Naive B cell (primary cell): ENCODE data around the gene ARL2BP. TPM values are rescaled to one million over a fixed set of nuclear protein-coding genes. Genes with fewer than 3 reads are reported as not detected.
"Not testable (repeated sequence)": the region's sequence is repeated elsewhere in the genome, so short reads cannot be mapped to it uniquely, and the experiment has no call there.

ENCODE experiments used
- ATAC-seq, 2 donors: fragments of 150-1000 bp; cut with Tn5 transposase; 2 replicates each; pipeline ENCODE4 v1.10.0; 2021; ENCODE audit warnings: low read depth in 2 of 2, mild to moderate bottlenecking in 2 of 2, moderate library complexity in 2 of 2
- DNase-seq: peaks from one replicate; pipeline ENCODE4 v3.0.0; 2022
- H3K27ac Mint-ChIP-seq, 6 donors: one replicate each; pipeline ENCODE4 v1.8.0; 2020 to 2022; ENCODE audit warnings: mild to moderate bottlenecking in 6 of 6, mixed read lengths in 6 of 6, moderate library complexity in 5 of 6, inconsistent platforms in 2 of 6
- H3K27me3 Mint-ChIP-seq, 3 donors: one replicate each; pipeline ENCODE4 v1.8.0; 2021 to 2022; ENCODE audit warnings: mixed read lengths in 3 of 3, mild to moderate bottlenecking in 1 of 3
- H3K36me3 Mint-ChIP-seq, 2 donors: one replicate each; pipeline ENCODE4 v1.8.0; 2020 to 2022; ENCODE audit warnings: mixed read lengths in 2 of 2, inconsistent platforms in 1 of 2, mild to moderate bottlenecking in 1 of 2
- H3K4me1 Mint-ChIP-seq, 3 donors: one replicate each; pipeline ENCODE4 v1.8.0; 2020 to 2022; ENCODE audit warnings: mixed read lengths in 3 of 3, inconsistent platforms in 1 of 3, mild to moderate bottlenecking in 1 of 3, moderate library complexity in 1 of 3
- H3K4me3 Mint-ChIP-seq, 8 donors: one replicate each; pipeline ENCODE4 v1.8.0; 2020 to 2022; ENCODE audit warnings: mild to moderate bottlenecking in 8 of 8, mixed read lengths in 8 of 8, moderate library complexity in 8 of 8, inconsistent platforms in 2 of 8
- H3K9me3 Mint-ChIP-seq, 7 donors: one replicate each; pipeline ENCODE4 v1.8.0; 2020 to 2022; ENCODE audit warnings: mixed read lengths in 7 of 7, mild to moderate bottlenecking in 5 of 7, inconsistent platforms in 2 of 7, moderate library complexity in 1 of 7
- polyA plus RNA-seq, 6 donors: library from polyadenylated mRNA; unstranded; fragments of 300-500 nt; fragmentation: Illumina TruSeq; gene quantifications; one replicate each; pipeline ENCODE4 v1.2.3, GENCODE V29; 2021; ENCODE audit warnings: low read depth in 6 of 6

ARL2BP gene
- 100 to 1,000 TPM; 108 to 236 (median 132) TPM for polyA plus RNA-seq

GRCh38 chr16:57244767-57245471 is at the start of gene ARL2BP:
Gene ARL2BP (plus strand): TSS chr16:57245259. CDS start chr16:57245368, 109 bp downstream.
- Mint-ChIP-seq H3K4me3 (peak within 1 kb of the TSS; percentile 85 to 96 (median 92)), H3K9me3 (peaks cover 0 to 4% (median 0%) of the 10 kb centered on the region in 7 donors), H3K4me1 (peaks cover 29 to 37% (median 36%) of the 10 kb centered on the region in 3 donors), H3K27me3 (no peaks in the 10 kb centered on the region), H3K27ac (peak within 1 kb of the TSS; percentile 92 to 99 (median 98)), H3K36me3 (peaks cover 0 to 11% of the 10 kb centered on the region in 2 donors)
- peak; percentile 96 for DNase-seq
- ATAC-seq: peak; percentile 90 to 91

GRCh38 chr16:57196286-57196685 is 48.8 kb upstream of the ARL2BP start:
- Mint-ChIP-seq H3K27ac (peak overlapping the region in 1 of 6 donors; percentile 30), H3K4me3 (no peak overlapping the region), H3K4me1 (peaks cover 7 to 25% (median 10%) of the 10 kb centered on the region in 3 donors), H3K27me3 (no peaks in the 10 kb centered on the region), H3K36me3 (no peaks in the 10 kb centered on the region), H3K9me3 (no peaks in the 10 kb centered on the region)
- ATAC-seq (no peak), DNase-seq (no peak)

DNA sequence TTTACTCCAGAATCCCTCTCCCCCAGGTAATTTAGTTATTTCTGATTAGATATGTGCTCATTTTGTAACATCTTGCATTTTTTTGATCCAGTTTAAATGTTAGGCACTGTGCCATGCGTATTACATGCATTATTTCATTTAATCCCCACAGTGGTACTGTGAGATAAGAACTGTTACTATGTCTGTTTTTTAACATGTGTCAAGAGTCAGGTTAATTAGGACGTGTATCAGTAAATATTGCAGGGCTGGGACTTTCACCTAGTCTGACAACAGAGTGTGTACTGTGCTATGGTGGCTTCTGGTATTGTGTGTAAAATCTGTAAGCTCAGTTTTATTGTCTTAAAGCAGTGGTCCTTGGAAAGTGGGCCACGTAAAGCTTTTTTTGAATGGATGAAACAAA is 48.3 kb upstream of the ARL2BP start:
- Mint-ChIP-seq H3K9me3 (no peaks in the 10 kb centered on the region), H3K27ac (peak overlapping the region in 1 of 6 donors; percentile 30), H3K4me3 (no peak overlapping the region), H3K27me3 (no peaks in the 10 kb centered on the region), H3K36me3 (no peaks in the 10 kb centered on the region), H3K4me1 (peaks cover 7 to 25% (median 10%) of the 10 kb centered on the region in 3 donors)
- ATAC-seq (no peak), DNase-seq (no peak)

- H3K27ac Mint-ChIP-seq, H3K9me3 Mint-ChIP-seq, H3K27me3 Mint-ChIP-seq, H3K36me3 Mint-ChIP-seq, DNase-seq, H3K4me3 Mint-ChIP-seq, ATAC-seq: not testable (repeated sequence)
- H3K4me1 Mint-ChIP-seq: peaks cover 4 to 10% (median 5%) of the 10 kb centered on the region in 3 donors
Measured at GRCh38 chr16:57200321-57200720, 44.7 kb upstream of the ARL2BP start.

DNA sequence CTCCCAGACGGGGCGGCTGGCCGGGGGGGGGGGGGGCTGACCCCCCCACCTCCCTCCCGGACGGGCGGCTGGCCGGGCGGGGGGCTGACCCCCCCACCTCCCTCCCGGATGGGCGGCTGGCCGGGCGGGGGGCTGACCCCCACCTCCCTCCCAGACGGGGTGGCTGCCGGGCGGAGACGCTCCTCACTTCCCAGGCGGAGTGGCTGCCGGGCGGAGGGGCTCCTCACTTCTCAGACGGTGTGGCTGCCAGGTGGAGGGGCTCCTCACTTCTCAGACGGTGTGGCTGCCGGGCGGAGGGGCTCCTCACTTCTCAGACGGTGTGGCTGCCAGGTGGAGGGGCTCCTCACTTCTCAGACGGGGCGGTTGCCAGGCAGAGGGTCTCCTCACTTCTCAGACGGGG is 44.1 kb upstream of the ARL2BP start:
- not testable (repeated sequence) for H3K9me3 Mint-ChIP-seq, ATAC-seq, H3K27me3 Mint-ChIP-seq, H3K27ac Mint-ChIP-seq, H3K36me3 Mint-ChIP-seq, DNase-seq, H3K4me3 Mint-ChIP-seq
- H3K4me1 Mint-ChIP-seq: peaks cover 4 to 10% (median 5%) of the 10 kb centered on the region in 3 donors

- Mint-ChIP-seq H3K4me1 (peaks cover 2 to 10% (median 5%) of the 10 kb centered on the region in 3 donors), H3K9me3 (no peaks in the 10 kb centered on the region), H3K27me3 (no peaks in the 10 kb centered on the region), H3K4me3 (no peak overlapping the region), H3K36me3 (no peaks in the 10 kb centered on the region), H3K27ac (no peak overlapping the region)
- DNase-seq (no peak), ATAC-seq (no peak)
Measured at GRCh38 chr16:57202095-57202886, 42.8 kb upstream of the ARL2BP start.

GRCh38 chr16:57203451-57203850 is 41.6 kb upstream of the ARL2BP start:
- no peak for ATAC-seq
- H3K27ac Mint-ChIP-seq: peak overlapping the region in 2 of 6 donors; percentile 1 to 35
- H3K9me3 Mint-ChIP-seq: no peaks in the 10 kb centered on the region
- no peaks in the 10 kb centered on the region for H3K27me3 Mint-ChIP-seq
- DNase-seq: no peak
- no peak overlapping the region for H3K4me3 Mint-ChIP-seq
- H3K4me1 Mint-ChIP-seq: peaks cover 2 to 8% (median 5%) of the 10 kb centered on the region in 3 donors
- peaks cover 6 to 8% of the 10 kb centered on the region in 2 donors for H3K36me3 Mint-ChIP-seq

- DNase-seq (no peak), ATAC-seq (no peak)
- Mint-ChIP-seq H3K4me3 (no peak overlapping the region), H3K27ac (no peak overlapping the region), H3K36me3 (peaks cover 6 to 8% of the 10 kb centered on the region in 2 donors), H3K4me1 (peaks cover 0 to 5% (median 2%) of the 10 kb centered on the region in 3 donors), H3K27me3 (no peaks in the 10 kb centered on the region), H3K9me3 (no peaks in the 10 kb centered on the region)
Measured at GRCh38 chr16:57204675-57205074, 40.4 kb upstream of the ARL2BP start.

- H3K36me3 Mint-ChIP-seq: peaks cover 16 to 24% of the 10 kb centered on the region in 2 donors
- no peak for ATAC-seq
- DNase-seq: no peak
- H3K27me3 Mint-ChIP-seq: no peaks in the 10 kb centered on the region
- H3K27ac Mint-ChIP-seq: no peak overlapping the region
- no peaks in the 10 kb centered on the region for H3K4me1 Mint-ChIP-seq
- no peaks in the 10 kb centered on the region for H3K9me3 Mint-ChIP-seq
- H3K4me3 Mint-ChIP-seq: no peak overlapping the region
Measured at GRCh38 chr16:57208926-57209325, 36.1 kb upstream of the ARL2BP start.

GRCh38 chr16:57209780-57210179 is 35.3 kb upstream of the ARL2BP start:
- Mint-ChIP-seq H3K4me1 (no peaks in the 10 kb centered on the region), H3K36me3 (peaks cover 25 to 31% of the 10 kb centered on the region in 2 donors)

GRCh38 chr16:57213462-57213861 is 31.6 kb upstream of the ARL2BP start:
- no peak for DNase-seq
- Mint-ChIP-seq H3K27me3 (no peaks in the 10 kb centered on the region), H3K27ac (no peak overlapping the region), H3K4me3 (no peak overlapping the region), H3K36me3 (peaks cover 50 to 60% of the 10 kb centered on the region in 2 donors), H3K9me3 (peaks cover 8 to 29% (median 17%) of the 10 kb centered on the region in 7 donors), H3K4me1 (no peaks in the 10 kb centered on the region)
- ATAC-seq: no peak

More at GRCh38 chr16:57209780-57210179, 35.3 kb upstream of the ARL2BP start:
- no peak for DNase-seq
- H3K4me3 Mint-ChIP-seq: no peak overlapping the region
- ATAC-seq: no peak
- no peaks in the 10 kb centered on the region for H3K27me3 Mint-ChIP-seq
- no peaks in the 10 kb centered on the region for H3K9me3 Mint-ChIP-seq
- no peak overlapping the region for H3K27ac Mint-ChIP-seq

DNA sequence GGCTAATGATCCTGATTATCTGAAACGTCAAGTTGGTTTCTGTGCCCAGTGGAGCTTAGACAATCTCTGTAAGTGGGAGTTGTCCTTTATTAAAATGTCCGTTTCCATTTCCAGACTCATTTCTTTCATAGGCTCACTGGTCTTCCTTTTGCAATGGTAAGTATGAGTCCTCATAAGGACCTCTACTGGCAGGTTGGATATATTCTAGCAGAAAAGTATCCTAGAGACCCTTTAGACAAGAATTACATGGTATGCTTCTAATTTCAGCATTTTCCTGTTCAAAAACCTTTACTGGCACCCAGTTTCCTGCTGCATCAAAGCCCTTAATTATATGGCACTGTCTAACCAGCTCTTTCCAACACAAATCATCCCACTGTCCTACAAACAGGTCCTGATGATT is 28.1 kb upstream of the ARL2BP start:
- Mint-ChIP-seq H3K27me3 (no peaks in the 10 kb centered on the region), H3K27ac (no peak overlapping the region), H3K9me3 (peaks cover 8 to 33% (median 23%) of the 10 kb centered on the region in 7 donors), H3K36me3 (peaks cover 72 to 78% of the 10 kb centered on the region in 2 donors), H3K4me3 (peak overlapping the region in 1 of 8 donors; percentile 6), H3K4me1 (no peaks in the 10 kb centered on the region)
- DNase-seq: no peak
- ATAC-seq: no peak

- Mint-ChIP-seq H3K36me3 (peaks cover 29 to 36% of the 10 kb centered on the region in 2 donors), H3K27me3 (no peaks in the 10 kb centered on the region), H3K9me3 (peaks cover 0 to 12% (median 8%) of the 10 kb centered on the region in 7 donors), H3K4me3 (no peak overlapping the region), H3K4me1 (no peaks in the 10 kb centered on the region), H3K27ac (no peak overlapping the region)
- no peak for ATAC-seq
- no peak for DNase-seq
Measured at GRCh38 chr16:57223057-57223456, 22.0 kb upstream of the ARL2BP start.
